HG02588 (cell line): ENCODE measurements around the gene RP2.

Source experiments
- ATAC-seq: cut with Tn5 transposase; IDR thresholded peaks from one replicate; pipeline ENCODE4 v1.9.1; 2021; ENCODE audit warnings: mild to moderate bottlenecking, moderate library complexity; ENCODE audit not compliant: unreplicated experiment

Gene RP2

GRCh38 chrX:46841346-46841745, 4.5 kb downstream of the RP2 start:
- ATAC-seq: no peak

DNA sequence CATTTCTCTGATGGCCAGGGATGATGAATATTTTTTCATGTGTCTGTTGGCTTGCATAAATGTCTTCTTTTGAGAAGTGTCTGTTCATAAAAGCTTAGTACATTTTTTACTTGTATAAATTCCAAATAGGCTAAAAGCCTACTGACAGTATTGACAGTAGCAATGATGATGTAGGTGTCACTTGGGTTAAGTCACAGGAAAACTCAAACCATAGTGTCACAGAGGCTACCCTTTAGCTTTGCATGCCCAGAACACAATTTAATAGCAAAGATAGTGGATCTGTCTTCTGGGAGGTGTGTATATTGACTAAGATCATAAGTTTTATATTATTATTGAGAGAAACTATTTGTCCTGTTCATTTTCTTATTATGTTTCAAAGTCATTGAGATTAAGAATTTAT, 8.1 kb downstream of the RP2 start:
- no peak for ATAC-seq

DNA sequence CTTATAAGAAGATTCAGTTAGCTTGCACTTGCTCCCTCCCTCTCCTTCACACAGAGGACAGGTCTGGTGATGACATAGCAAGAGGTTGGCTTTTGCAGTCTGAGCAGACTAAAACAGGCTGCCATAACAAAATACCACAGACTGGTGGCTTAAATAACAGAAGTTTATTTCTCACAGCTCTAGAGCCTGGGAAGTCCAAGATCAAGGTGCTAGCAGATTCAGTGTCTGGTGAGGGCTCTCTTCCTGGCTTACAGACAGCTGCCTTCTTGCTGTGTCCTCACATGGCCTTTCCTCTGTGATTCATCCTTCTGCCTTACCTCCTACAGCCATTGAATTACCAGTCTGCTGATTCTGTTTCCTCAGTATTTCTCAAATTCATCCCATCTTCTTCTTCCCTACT, 13.1 kb downstream of the RP2 start:
- no peak for ATAC-seq

DNA sequence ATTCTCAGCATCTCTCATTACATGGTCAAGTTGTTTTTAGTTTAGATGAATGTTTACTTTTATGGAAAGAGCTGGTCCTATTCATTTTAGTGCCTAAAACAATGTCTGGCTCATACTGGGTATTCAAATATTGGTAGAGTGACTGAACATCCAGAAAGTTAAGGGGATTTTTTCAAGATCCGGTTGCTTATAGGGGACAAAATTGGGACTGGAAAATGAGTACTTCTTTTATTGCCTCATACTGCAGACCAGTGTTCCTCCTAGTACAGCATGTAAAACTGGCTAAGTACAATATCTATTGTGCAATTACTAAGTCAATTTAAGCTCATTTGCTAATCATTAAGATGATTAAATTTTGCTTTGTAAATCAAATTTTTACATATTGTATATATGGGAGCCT, 13.9 kb downstream of the RP2 start:
- ATAC-seq: no peak

- no peak for ATAC-seq
Observed at GRCh38 chrX:46856483-46856882, 19.6 kb downstream of the RP2 start.

DNA sequence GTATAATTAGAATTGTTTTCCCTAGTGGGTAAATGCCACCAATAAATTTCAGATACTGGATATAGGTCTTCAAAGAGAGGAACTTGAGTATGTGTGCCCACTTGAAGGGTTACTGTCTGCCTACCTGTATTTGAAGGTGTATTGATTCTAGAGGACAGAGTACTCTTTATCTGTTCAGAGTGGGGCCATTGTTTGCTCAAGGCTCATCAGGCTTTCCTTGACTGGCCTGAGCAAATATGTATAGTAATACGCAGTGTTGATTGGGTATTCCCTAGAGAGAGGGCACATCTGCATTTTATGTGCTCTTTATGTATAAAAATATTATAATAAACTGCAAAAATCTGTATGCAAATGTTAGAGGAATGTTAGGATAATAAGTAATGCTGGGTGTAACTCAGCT, 23.7 kb downstream of the RP2 start:
- ATAC-seq: no peak

DNA sequence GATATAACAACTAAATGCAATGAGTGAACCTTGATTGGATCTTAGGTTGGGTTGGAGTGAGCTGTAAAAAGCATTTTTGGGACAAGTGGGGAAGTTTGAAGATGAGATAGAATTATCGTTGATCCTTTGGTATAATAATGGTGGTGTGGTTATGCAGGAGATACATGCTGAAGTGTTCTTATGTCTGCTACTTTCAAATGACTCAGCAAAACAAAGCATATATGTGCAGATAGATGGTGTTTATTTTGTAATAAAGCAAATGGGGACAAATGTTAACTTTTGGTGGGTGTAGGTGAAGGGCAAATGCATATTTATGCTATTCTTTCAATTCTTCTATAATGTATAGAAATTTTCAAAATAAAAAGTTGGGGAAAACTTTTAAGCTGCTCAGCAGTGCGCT, 26.2 kb downstream of the RP2 start:
- ATAC-seq: no peak

DNA sequence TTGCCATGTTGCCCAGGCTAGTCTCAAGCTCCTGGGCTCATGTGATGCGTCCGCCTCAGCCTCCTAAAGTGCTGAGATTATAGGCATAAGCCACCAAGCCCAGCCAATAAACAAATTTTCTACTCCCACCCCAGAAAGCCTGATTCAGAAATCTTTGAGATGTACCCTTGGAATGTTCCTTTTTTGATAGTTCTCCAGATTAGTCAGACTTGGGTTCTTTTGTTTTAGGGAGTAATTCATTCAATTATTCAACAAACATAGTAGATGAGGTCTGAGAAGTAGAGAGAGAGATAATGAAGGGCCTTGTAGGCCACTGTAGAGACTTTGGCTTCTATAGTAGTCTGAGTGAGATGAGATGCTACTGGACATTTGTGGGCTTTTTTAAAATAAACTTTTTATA, 27.8 kb downstream of the RP2 start:
- ATAC-seq: no peak

DNA sequence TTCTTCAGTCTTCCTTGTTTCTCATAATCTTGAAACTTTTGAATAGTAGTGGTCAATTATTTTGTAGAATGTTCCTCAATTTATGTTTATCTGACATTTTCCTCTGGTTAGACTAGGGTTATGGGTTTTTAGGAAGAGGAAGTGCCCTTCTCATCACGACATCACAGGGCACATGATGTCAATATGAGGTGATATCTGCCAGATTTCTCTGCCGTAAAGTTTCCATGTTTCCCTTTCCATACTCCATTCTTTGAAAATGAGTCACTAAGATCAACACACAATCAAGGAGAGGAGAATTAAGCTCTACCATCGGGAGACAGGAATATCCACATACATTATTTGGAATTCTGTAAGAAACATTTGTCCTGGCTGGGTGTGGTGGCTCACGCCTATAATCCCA, 28.4 kb downstream of the RP2 start:
- ATAC-seq: no peak

- ATAC-seq: no peak
Observed at GRCh38 chrX:46866726-46867125, 29.9 kb downstream of the RP2 start.

DNA sequence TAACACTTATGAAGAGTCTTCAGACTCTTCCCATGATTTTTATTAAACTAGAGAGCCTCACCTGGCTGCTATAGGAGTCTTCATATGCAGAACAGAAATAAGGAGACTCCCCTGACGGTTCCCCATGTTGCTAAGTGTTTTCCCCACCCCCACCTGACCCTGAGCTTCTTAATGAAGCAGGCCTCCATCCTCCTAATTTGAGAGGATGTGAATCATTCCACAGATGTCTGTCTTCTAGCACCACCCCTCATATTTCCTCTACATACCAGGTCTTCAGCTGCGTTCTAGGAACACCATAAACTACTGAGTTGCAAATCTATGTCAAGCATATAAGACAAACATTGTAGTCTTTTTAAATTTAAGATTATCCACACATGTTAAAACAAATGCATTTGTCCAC, 36.9 kb downstream of the RP2 start:
- ATAC-seq: no peak

GRCh38 chrX:46876901-46877300, 40.1 kb downstream of the RP2 start:
- no peak for ATAC-seq

GRCh38 chrX:46882266-46882665, 45.4 kb downstream of the RP2 start:
- ATAC-seq: no peak

GRCh38 chrX:46884799-46885198, 48.0 kb downstream of the RP2 start:
- ATAC-seq: no peak

DNA sequence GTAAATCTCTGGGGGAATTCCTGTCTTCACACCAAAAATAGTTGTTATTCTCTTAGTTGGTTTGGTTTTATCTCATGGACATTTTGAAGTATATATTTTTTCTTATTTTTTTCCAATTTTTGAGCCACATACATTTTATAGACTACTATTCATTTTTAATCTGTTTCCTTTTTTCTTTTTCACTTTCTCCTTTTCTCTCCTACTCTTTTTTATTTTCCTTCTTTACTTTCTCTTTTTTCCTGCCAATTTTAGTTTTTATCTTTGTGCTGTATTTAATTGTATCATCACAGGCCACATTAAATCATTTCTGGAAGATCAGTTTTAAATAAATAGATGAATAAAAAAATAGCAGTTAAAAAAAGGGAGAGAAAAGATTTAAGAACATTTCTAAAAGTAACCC, 61.4 kb downstream of the RP2 start:
- ATAC-seq: no peak

DNA sequence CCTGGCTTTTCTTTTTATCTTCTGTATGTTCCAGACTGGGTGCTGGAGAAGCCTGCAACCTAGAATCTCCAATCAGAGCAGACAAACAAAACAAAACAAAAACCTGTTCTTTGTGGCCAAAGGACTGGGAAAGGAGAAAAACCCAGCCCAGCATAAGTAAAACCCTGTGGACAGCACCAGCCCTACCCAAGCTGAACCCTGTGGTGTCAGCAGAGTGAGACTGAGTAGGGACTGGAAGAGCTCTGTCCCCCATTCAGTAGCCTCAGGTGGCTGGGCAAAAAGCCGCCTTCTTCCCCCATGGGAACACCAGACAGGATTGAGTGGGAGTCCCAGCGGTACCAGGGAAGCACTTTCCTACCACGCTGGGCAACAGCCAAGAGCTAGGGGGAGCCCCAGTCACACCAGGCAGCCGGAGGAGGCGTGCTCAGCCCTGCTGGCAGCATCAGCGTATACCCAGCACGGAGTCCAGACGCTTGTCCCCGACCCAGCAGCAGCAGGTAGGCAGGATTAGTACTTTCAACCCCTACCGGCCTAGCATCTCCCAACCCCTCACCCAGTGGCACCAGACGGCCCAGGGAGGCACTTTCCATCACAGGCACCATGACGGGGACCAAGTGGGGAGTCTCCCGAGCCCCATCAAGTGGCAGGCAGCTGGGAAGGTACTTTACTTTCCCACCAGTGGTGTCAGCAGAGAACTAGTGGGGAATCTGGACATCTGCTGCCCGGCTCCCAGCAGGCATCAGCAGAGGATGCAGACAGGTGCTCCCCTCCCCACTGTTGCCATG, 66.8 kb downstream of the RP2 start:
- peak; percentile 94 for ATAC-seq

- no peak for ATAC-seq
Observed at GRCh38 chrX:46904626-46905025, 67.8 kb downstream of the RP2 start.

DNA sequence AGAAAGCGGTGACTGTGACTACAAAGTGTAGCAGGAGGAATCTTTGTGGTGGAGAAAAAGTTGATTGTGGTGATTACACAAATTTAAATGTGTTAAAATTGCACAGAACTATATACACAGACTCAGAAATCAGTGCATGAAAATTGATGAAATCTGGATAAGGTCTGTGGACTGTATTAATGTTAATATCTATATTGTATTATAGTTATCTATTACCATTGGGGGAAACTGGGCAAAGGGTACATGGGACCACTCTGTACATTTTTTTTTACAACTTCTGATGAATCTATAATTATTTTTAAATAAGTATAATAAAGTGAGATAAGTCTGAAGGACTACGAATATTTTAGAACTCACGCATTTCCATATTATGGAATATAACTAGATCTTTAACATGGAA, 73.6 kb downstream of the RP2 start:
- ATAC-seq: no peak

GRCh38 chrX:46912098-46912602, 75.3 kb downstream of the RP2 start, which contains the start of gene JADE3:
Gene JADE3 (plus strand): TSS chrX:46912421. CDS start chrX:46984895, 72,474 bp downstream.
- peak; percentile 57 for ATAC-seq

GRCh38 chrX:46912603-46913491, 76.0 kb downstream of the RP2 start:
- ATAC-seq: peak; percentile 46

DNA sequence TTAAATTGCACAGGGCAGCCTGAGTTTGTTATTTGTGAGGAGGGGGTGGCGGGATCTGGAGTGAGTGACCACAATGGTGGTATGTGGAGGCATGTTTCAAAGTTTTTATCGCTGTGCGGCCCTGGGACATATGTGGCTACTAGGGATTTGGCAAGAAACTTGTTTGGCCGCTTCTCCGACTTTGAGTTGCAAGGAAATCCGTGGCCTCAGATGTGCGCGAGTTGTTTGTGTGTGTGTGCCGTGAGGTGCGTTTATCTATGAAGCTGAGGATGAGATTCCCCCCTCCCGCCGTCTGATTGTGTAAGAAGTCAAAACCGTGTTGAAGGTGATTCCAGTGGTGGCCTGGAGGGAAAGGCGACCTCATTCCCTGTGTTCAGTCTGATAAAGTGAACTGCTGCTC, 76.8 kb downstream of the RP2 start:
- ATAC-seq: no peak

GRCh38 chrX:46916273-46916672, 79.4 kb downstream of the RP2 start:
- no peak for ATAC-seq
